Measurements from ENCODE around the gene DLST.
A peak's percentile ranks its signal among the peaks of the same experiment; 100 is the strongest.

DLST gene

GRCh38 chr14:74892745-74893144 lies 11.0 kb downstream of the DLST start:
- DNase-seq (ENCODE audit: insufficient read length, low spot score) (no peak), FAIRE-seq (no peak)

DNA sequence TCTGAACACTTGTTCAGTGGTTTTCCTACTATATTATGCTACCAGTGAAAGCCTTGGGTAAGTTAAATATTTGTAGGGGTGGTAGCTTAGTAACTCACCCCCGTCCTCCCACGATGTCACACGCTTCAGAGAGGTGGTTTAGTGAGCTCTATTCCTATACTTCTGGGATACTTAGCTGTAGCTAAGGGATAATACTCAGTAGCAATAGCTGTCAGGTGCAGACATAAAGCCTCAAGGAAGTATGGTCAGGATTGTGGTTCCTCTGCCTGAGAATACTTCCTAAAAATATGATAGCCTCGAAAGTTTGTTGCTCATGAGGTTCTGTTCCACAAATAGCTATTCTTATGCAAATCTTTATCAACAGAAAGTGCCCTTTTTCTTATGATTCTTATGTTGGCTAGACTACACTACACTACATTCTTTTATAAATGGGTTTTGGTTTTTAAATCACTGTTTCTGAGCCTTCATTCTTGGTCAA lies 11.9 kb downstream of the DLST start:
- DNase-seq (ENCODE audit: insufficient read length, low spot score) (no peak), FAIRE-seq (peak; percentile 91)

GRCh38 chr14:74896400-74896799 lies 14.7 kb downstream of the DLST start:
- FAIRE-seq (no peak), DNase-seq (ENCODE audit: insufficient read length, low spot score) (no peak)

DNA sequence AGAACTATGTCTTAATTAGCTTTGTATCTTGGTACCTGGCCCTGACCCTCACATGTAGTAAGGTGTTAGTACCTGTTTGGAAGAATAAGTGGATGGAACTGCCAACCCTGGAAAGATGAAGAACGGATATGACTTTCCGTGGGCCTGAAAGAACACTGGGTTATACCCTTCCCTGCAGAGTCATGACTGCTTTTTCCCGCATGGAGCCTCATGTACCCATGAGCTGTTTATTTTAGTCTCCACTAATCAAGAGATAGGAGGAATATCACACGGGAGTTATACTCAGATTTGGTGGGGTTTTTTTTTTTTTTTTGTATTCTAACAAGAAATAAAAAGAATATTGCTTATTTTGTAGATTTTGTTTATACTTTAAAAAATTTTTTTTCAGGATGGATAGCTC lies 15.9 kb downstream of the DLST start:
- FAIRE-seq (no peak), DNase-seq (ENCODE audit: insufficient read length, low spot score) (no peak)

- no peak for DNase-seq (ENCODE audit: insufficient read length, low spot score)
- FAIRE-seq = no peak
Observed at GRCh38 chr14:74898083-74898482, 16.4 kb downstream of the DLST start.

GRCh38 chr14:74898694-74899093 lies 17.0 kb downstream of the DLST start:
- no peak for FAIRE-seq
- DNase-seq (ENCODE audit: insufficient read length, low spot score) = no peak

GRCh38 chr14:74902941-74903705 lies 21.4 kb downstream of the DLST start:
- DNase-seq (ENCODE audit: insufficient read length, low spot score) = no peak
- no peak for FAIRE-seq

GRCh38 chr14:74904635-74905503 lies 23.2 kb downstream of the DLST start:
- DNase-seq (ENCODE audit: insufficient read length, low spot score) (no peak), FAIRE-seq (no peak)

GRCh38 chr14:74905595-74906142 lies 24.0 kb downstream of the DLST start:
- DNase-seq (ENCODE audit: insufficient read length, low spot score) = peak; percentile 60
- peak; percentile 97 for FAIRE-seq

DNA sequence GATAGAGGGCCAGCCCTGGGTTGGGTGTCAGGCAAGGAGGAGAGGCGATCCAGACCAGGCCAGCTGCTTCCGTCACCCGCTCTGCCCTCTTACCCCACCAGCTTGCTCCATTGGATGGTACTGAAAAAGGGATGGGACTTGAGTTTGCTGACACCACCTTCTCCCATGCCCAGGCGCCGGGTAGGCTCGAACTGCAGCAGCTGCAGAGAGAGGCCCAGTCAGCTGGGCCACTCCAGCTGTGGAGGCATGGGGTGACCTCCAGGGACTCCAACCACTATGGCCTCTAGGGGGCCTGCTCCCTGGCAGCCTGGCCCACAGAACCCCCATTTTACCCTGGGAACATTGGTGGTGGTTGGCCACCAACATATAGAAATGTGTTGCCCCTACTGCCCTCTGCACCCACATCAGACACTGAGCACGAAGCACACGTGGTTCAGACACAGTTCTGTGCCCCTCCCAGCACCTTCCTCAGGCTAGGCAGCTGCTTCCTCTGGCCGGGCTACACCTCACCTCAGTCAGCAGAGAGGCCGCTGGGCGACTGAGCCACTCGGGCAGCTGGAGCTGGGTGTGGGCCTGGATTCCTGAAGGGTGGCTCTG lies 25.3 kb downstream of the DLST start:
- no peak for FAIRE-seq

DNA sequence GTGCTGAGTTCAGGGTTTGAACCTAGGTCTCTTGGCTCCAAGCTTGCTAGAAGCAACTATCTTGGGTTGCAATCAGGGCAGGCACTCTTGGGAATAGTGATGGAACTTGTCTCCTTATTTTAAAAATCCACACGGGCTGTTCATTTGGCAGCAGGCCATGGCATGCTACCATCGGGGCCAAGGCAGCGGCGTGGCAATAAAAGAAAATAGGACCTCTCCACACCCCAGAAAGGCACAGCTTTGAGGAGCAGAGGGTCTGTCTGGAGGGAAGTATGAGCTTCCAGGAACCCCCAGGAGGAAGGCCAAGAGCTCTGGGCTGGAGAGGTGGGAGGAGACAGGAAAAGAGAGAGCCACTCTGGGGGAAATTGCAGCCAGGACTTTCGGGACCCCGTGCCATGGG lies 26.0 kb downstream of the DLST start:
- DNase-seq (ENCODE audit: insufficient read length, low spot score) (no peak), FAIRE-seq (no peak)

More for the DNA sequence above, 25.3 kb downstream of the DLST start:
- DNase-seq (ENCODE audit: insufficient read length, low spot score) = no peak

DNA sequence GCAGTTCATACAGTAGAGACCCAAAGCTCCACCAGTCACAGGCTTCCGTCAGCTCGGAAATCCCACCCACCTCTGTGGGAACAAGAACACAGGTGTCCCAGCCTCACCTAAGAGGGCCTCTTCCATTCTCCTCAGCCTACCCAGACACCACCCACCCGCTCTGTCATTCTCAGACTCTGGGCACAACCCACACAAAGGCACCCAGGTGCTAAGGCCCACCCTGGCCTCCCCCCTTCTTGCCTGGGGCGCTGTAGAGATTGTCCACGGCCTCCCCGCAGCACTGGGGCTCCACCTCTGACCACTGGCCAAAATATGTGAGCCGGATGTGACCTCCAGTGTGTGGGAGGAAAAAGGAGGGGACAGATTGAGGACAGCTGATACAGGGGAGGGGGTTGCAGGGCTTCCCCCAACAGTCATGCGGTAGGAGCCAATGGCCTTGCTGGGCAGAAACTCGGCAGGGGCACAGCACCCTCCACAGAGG lies 27.2 kb downstream of the DLST start:
- FAIRE-seq = no peak
- no peak for DNase-seq (ENCODE audit: insufficient read length, low spot score)

GRCh38 chr14:74909501-74909900 lies 27.8 kb downstream of the DLST start:
- DNase-seq (ENCODE audit: insufficient read length, low spot score) = no peak
- no peak for FAIRE-seq

DNA sequence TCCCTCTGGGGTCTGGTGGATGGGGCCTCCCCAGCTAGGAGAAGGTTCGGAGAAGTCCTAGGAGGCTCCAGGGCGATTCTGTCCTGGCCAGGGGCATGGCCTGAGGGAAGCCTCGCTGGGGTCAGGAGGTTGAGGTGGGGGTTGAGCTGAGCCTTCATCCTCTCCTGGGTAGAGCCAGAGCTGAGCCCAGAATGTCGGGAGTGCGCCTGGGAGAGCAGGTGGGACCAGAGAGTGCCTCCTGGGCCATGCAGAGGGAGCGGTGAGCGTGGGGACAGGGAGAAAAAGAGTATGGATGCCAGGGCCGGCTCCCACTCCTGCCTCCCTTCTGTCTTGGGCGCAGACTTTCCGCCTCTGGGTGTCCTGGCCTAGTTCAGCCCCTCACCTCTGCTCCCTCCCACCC lies 28.2 kb downstream of the DLST start:
- FAIRE-seq (no peak), DNase-seq (ENCODE audit: insufficient read length, low spot score) (no peak)

DNA sequence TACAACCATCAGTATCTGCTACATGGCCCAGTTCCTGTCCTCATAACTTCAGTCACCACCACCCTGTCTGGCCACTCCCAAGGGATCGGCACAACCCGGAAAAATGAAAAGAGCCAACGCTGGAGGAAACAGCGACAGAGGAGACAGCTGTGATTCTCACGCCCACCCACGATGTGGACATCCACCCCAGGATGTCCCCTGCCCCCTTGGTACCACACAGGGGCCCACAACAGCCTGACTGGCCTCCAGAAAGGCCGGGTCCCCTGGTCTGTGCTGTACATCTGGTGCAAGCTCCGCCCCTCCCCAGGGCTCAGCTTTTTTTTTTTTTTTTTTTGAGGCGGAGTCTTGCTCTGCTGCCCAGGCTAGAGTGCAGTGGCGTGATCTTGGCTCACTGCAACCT lies 28.8 kb downstream of the DLST start:
- no peak for DNase-seq (ENCODE audit: insufficient read length, low spot score)
- no peak for FAIRE-seq

DNA sequence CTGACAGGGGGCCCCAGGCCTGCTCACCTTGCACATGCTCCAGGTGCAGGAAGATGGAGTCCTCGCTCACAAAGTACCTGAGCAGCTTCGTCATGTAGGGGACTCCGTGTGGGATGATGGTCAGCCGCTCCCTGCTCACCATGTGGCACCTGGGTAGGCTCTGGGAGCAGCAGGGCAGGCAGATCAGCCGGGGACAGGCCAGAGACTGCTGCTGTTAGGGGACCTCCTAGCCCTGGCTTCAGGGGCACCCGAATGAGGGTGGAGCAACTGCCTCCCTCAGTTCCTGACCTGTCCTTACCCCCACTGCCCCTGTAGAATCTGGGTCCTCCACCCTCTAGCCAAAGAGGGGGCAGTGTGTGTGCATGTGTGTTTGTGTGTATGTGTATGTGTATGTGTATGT lies 29.5 kb downstream of the DLST start:
- no peak for FAIRE-seq

DNA sequence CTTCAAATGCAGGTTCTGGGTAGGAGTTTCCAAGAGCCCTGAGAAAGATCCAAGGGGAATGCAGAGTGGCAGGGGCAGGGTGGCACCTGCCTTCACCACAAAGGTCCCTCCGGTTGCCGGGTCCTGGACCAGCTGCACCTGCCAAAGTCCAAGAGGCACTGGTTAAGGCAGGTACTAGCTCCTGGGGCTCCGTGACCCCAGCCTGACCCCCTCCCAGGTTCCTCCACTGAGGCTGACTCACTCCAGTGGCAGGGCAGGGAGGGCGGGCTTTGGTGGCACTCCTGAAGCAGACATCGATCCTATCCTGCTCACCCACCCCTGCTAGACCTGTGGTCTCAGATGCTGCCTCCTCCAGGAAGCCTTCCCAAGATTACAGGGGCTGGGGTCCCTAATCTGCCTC lies 30.0 kb downstream of the DLST start:
- FAIRE-seq = no peak

More for the DNA sequence above, 29.5 kb downstream of the DLST start:
- no peak for DNase-seq (ENCODE audit: insufficient read length, low spot score)

DNA sequence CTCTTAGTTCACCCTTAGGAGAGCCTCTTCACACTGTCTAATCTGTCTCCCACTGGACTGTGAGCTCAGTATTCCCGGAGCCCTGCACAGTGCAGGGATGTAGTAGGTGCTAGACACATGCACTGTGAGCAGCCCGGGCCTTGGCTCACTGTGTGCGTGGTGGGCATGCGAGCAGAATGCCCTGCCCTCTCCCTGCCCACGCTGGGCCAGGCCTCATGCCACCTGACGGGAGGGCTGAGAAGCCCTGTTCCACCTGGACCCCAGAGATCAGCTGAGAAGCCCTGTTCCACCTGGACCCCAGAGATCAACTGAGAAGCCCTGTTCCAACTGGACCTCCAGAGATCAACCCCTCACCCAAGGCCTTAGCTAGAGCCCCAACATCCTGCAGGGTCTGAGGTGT lies 30.4 kb downstream of the DLST start:
- DNase-seq (ENCODE audit: insufficient read length, low spot score) (no peak), FAIRE-seq (no peak)

More for the DNA sequence above, 30.0 kb downstream of the DLST start:
- DNase-seq (ENCODE audit: insufficient read length, low spot score) = no peak

GRCh38 chr14:74912801-74913200 lies 31.1 kb downstream of the DLST start:
- DNase-seq (ENCODE audit: insufficient read length, low spot score) = no peak
- no peak for FAIRE-seq

- no peak for FAIRE-seq
- no peak for DNase-seq (ENCODE audit: insufficient read length, low spot score)
Observed at GRCh38 chr14:74913393-74913910, 31.7 kb downstream of the DLST start.
